ENCODE data around the gene LCN2.

GRCh38 chr9:128118472-128118857 is 30.8 kb upstream of the LCN2 start:
- TF ChIP-seq CTCF (IDR thresholded peaks at IDR 0.05) (no peak), POLR2A (IDR thresholded peaks at IDR 0.05) (no peak)
